ENCODE results near the gene IKBKE. TPM values are rescaled to one million over a fixed set of nuclear protein-coding genes. Genes with fewer than 3 reads are reported as not detected.

Gene IKBKE
- total and polyA plus RNA-seq, 2 donors (not counting 3 experiments of a cell fraction or from before 2014, with no cell fraction given) = 17.9 to 20.7 TPM

GRCh38 chr1:206508130-206508889, 38.0 kb downstream of the IKBKE start:
- H3K27me3 ChIP-seq (ENCODE audit: control insufficient read depth in 2 of 2, insufficient read depth in 2 of 2, low read length in 2 of 2) = peaks cover 59 to 68% of the 10 kb centered on the region in 2 experiments
- dilution Hi-C loops (cut with MboI; ENCODE audit: extremely low pct_ligation_motif_present, low sequenced_read_pairs) = no loop called here
- intact Hi-C loops (cut with micrococcal nuclease) = no loop called here
- no peak overlapping the region for H3K4me3 ChIP-seq (replicated peaks in 1 of 3; ENCODE audit: insufficient read depth in 1 of 3, low read depth in 1 of 3, low read length in 3 of 3)
- BruUV-seq (replicated peaks) = no TSS peak
- TF ChIP-seq MAX (IDR thresholded peaks at IDR 0.05; ENCODE audit: insufficient read depth, insufficient read length) (no peak), GATA2 (IDR thresholded peaks at IDR 0.05; ENCODE audit: insufficient read depth, insufficient read length, low read depth, low read length) (no peak), CTCF (IDR thresholded peaks at IDR 0.05; ENCODE audit: extremely low read depth in 1 of 2, insufficient read depth in 1 of 2, low read depth in 1 of 2, low read length in 2 of 2) (no peak), EZH2 (IDR thresholded peaks at IDR 0.05; ENCODE audit: borderline replicate concordance, low read depth, low read length, severe bottlenecking) (peak; percentile 40), MYC (IDR thresholded peaks at IDR 0.05; ENCODE audit: low read depth, low read length) (no peak)
- H3K9me3 ChIP-seq (replicated peaks; ENCODE audit: control insufficient read depth, insufficient read depth, low read length) = no peaks in the 10 kb centered on the region
- H3K27ac ChIP-seq (ENCODE audit: insufficient read depth, low read depth, low read length) = no peak overlapping the region
- H3K79me2 ChIP-seq (ENCODE audit: control insufficient read depth, insufficient read depth, low read length) = no peaks in the 10 kb centered on the region
- no peak overlapping the region for H2AFZ ChIP-seq (ENCODE audit: low read depth, low read length)
- H3K36me3 ChIP-seq (ENCODE audit: control insufficient read depth in 2 of 2, extremely low read depth in 1 of 2, insufficient read depth in 2 of 2, low read length in 2 of 2) = no peaks in the 10 kb centered on the region
- no peak overlapping the region for H3K9ac ChIP-seq (replicated peaks; ENCODE audit: extremely low read depth, insufficient read depth, low read length)
- H4K20me1 ChIP-seq (replicated peaks; ENCODE audit: control insufficient read depth, extremely low read depth, insufficient read depth, low read length) = no peaks in the 10 kb centered on the region
- FAIRE-seq (no peak), DNase-seq (ENCODE audit: low read depth, low spot score) (no peak)
- H3K4me2 ChIP-seq (ENCODE audit: insufficient read depth, low read length) = no peak overlapping the region
- ChIA-PET POLR2A (no interaction called here), CTCF (interaction anchor here (1.7 kb wide), 1 partner anchor 10 kb away, joined by 5 read pairs; no protein-coding TSS in a partner anchor)
- no peaks in the 10 kb centered on the region for H3K4me1 ChIP-seq (ENCODE audit: control insufficient read depth, extremely low read depth, insufficient read depth, low read length)
- no peaks in the 10 kb centered on the region for H3K9me1 ChIP-seq (replicated peaks; ENCODE audit: control insufficient read depth, extremely low read depth, insufficient read depth, low read length)

Data from endothelial cell of umbilical vein (primary cell).